ENCODE results near the gene SLC4A11. TPM values are rescaled to one million over a fixed set of nuclear protein-coding genes. Genes with fewer than 3 reads are reported as not detected.

Gene SLC4A11
- total and polyA plus RNA-seq, 10 of the 15 experiments (the other 5 are each of a cell fraction or from before 2014, with no cell fraction given), result 0.07 to 2.3 (median 1.1) TPM

- peaks cover 3% of the 10 kb centered on the region for H3K4me1 ChIP-seq (ENCODE audit: control insufficient read depth, insufficient read depth, low read length)
- no peaks in the 10 kb centered on the region for H3K27me3 ChIP-seq (replicated peaks in 1 of 2; ENCODE audit: control insufficient read depth in 2 of 2, insufficient read depth in 2 of 2, low read length in 1 of 2)
- H3K4me2 ChIP-seq (ENCODE audit: control insufficient read depth, insufficient read depth), result no peak overlapping the region
- in situ Hi-C loops (cut with MboI), result no loop called here
- DNase-seq (ENCODE audit: low read depth, low spot score) (no peak), ATAC-seq (no peak), FAIRE-seq (no peak)
- intact Hi-C loops (cut with micrococcal nuclease; ENCODE audit: unreplicated experiment), result no loop called here
- ChIA-PET CTCF (no interaction called here), SMC1A (ENCODE audit: uncharacterized antibody, unreplicated experiment) (no interaction called here), RAD21 (ENCODE audit: unreplicated experiment) (no interaction called here), POLR2A (no interaction called here)
- H3K4me3 ChIP-seq, result no peak overlapping the region
- peaks cover 0 to 2% of the 10 kb centered on the region in 2 experiments; a peak in 1 of 4 replicates for H3K36me3 ChIP-seq (ENCODE audit: control insufficient read depth in 2 of 2, insufficient read depth in 2 of 2, low read length in 1 of 2)
- no peaks in the 10 kb centered on the region for H3K9me3 ChIP-seq (replicated peaks; ENCODE audit: control insufficient read depth, insufficient read depth, low read length)
- no peaks in the 10 kb centered on the region for H3K79me2 ChIP-seq (ENCODE audit: control insufficient read depth, insufficient read depth, low read length)
- no peak overlapping the region for H3K27ac ChIP-seq (ENCODE audit: control insufficient read depth, insufficient read depth)
- no peak overlapping the region for H2AFZ ChIP-seq (ENCODE audit: control insufficient read depth, low read depth, low read length)
- no peaks in the 10 kb centered on the region for H4K20me1 ChIP-seq (ENCODE audit: control insufficient read depth, insufficient read depth)
- 83% methylated on average over 35 of the region's 42 CpGs for WGBS (ENCODE audit: insufficient coverage, insufficient replicate concordance, low lambda C conversion rate, missing lambda C conversion rate)
- H3K9ac ChIP-seq (ENCODE audit: control insufficient read depth, insufficient read depth, low read length), result no peak overlapping the region
- BruUV-seq (replicated peaks), result no TSS peak
- TF ChIP-seq POLR2A (IDR thresholded peaks at IDR 0.05; ENCODE audit: low read depth, low read length) (peak; percentile 15; the same call in 1 of the 2 replicates), BRCA1 (IDR thresholded peaks at IDR 0.05; ENCODE audit: low read depth, low read length) (no peak), ZNF217 (IDR thresholded peaks at IDR 0.05) (no peak), SMARCA5 (IDR thresholded peaks at IDR 0.05) (no peak), RFX5 (IDR thresholded peaks at IDR 0.05; ENCODE audit: low read depth, low read length) (no peak), RUNX3 (IDR thresholded peaks at IDR 0.05; ENCODE audit: low read length) (no peak), IKZF2 (IDR thresholded peaks at IDR 0.05) (no peak), BCL11A (IDR thresholded peaks at IDR 0.05; ENCODE audit: low read depth, low read length) (no peak)
- TF ChIP-seq, protein P1, sequence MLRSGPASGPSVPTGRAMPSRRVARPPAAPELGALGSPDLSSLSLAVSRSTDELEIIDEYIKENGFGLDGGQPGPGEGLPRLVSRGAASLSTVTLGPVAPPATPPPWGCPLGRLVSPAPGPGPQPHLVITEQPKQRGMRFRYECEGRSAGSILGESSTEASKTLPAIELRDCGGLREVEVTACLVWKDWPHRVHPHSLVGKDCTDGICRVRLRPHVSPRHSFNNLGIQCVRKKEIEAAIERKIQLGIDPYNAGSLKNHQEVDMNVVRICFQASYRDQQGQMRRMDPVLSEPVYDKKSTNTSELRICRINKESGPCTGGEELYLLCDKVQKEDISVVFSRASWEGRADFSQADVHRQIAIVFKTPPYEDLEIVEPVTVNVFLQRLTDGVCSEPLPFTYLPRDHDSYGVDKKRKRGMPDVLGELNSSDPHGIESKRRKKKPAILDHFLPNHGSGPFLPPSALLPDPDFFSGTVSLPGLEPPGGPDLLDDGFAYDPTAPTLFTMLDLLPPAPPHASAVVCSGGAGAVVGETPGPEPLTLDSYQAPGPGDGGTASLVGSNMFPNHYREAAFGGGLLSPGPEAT (IDR thresholded peaks at IDR 0.05; ENCODE audit: low read depth), result no peak
Observed at GRCh38 chr20:3227936-3228749, 10.8 kb downstream of the SLC4A11 start.

Data from GM12878 (cell line).